ENCODE data around the gene CNTNAP4. TPM values are rescaled to one million over a fixed set of nuclear protein-coding genes. Genes with fewer than 3 reads are reported as not detected.

The CNTNAP4 gene
- total and polyA plus RNA-seq, 2 of the 8 experiments (the other 6 are each of a cell fraction or from before 2014, with no cell fraction given): not detected

GRCh38 chr16:76502555-76502954 is 225.4 kb downstream of the CNTNAP4 start (continued):
- no peak for TF ChIP-seq NANOG (IDR thresholded peaks at IDR 0.05; ENCODE audit: insufficient read depth, low read depth, low read length, poor library complexity, severe bottlenecking)

- Histone ChIP-seq H3K18ac (ENCODE audit: extremely low read depth, low read length) (no peak overlapping the region), H3K27ac (ENCODE audit: low read depth, low read length) (no peak overlapping the region), H3K23ac (ENCODE audit: insufficient read length) (no peak overlapping the region), H3K27me3 (replicated peaks in 1 of 4; ENCODE audit: control insufficient read depth in 3 of 4, extremely low read depth in 1 of 4, insufficient read depth in 3 of 4, low read length in 3 of 4) (peaks cover 0 to 1% (median 0%) of the 10 kb centered on the region in 4 experiments; a peak in 1 of 7 replicates), H3K23me2 (ENCODE audit: low read depth, low read length) (no peaks in the 10 kb centered on the region), H3K79me2 (ENCODE audit: control insufficient read depth in 1 of 2, insufficient read depth in 2 of 2, low read length in 2 of 2) (no peaks in the 10 kb centered on the region), H3K4me1 (replicated peaks in 1 of 4; ENCODE audit: control insufficient read depth in 3 of 4, insufficient read depth in 4 of 4, low read length in 3 of 4) (no peaks in the 10 kb centered on the region), H2BK20ac (ENCODE audit: low read length) (no peak overlapping the region), H3K4me2 (ENCODE audit: insufficient read depth in 1 of 2, low read depth in 2 of 2, low read length in 2 of 2) (no peak overlapping the region), H3K36me3 (ENCODE audit: control insufficient read depth in 2 of 4, insufficient read depth in 4 of 4, low read length in 3 of 4) (no peaks in the 10 kb centered on the region), H3K4me3 (ENCODE audit: extremely low read depth in 1 of 4, insufficient read depth in 2 of 4, low read depth in 3 of 4, low read length in 4 of 4) (no peak overlapping the region), H4K5ac (ENCODE audit: insufficient read length, low read depth, low read length) (no peak overlapping the region), H3K79me1 (ENCODE audit: low read depth, low read length) (no peaks in the 10 kb centered on the region), H3K9me3 (ENCODE audit: insufficient read depth in 2 of 2, low read depth in 1 of 2, low read length in 1 of 2) (no peaks in the 10 kb centered on the region), H2BK15ac (ENCODE audit: low read length) (no peak overlapping the region), H2AFZ (ENCODE audit: low read length) (no peak overlapping the region), H2BK12ac (ENCODE audit: low read depth, low read length) (no peak overlapping the region), H4K8ac (ENCODE audit: extremely low read depth, insufficient read depth, low read length) (no peak overlapping the region), H2AK5ac (ENCODE audit: low read depth, low read length) (no peak overlapping the region), H4K91ac (replicated peaks; ENCODE audit: insufficient read length, low read length) (no peak overlapping the region), H3K4ac (replicated peaks; ENCODE audit: insufficient read length, low read depth, low read length) (no peak overlapping the region), H3K56ac (replicated peaks; ENCODE audit: insufficient read length, low read depth, low read length) (no peak overlapping the region), H3K9ac (replicated peaks in 1 of 4; ENCODE audit: extremely low read depth in 1 of 4, low read depth in 3 of 4, low read length in 3 of 4) (no peak overlapping the region), H3K14ac (ENCODE audit: insufficient read length) (no peak overlapping the region), H2BK5ac (ENCODE audit: low read depth, low read length) (no peak overlapping the region), H2BK120ac (replicated peaks; ENCODE audit: low read depth, low read length) (no peak overlapping the region), H4K20me1 (replicated peaks in 1 of 2; ENCODE audit: control insufficient read depth in 1 of 2, insufficient read depth in 2 of 2, low read length in 2 of 2) (no peaks in the 10 kb centered on the region)
- ChIA-PET CTCF (ENCODE audit: partially characterized antibody) (no interaction called here), POLR2A (ENCODE audit: partially characterized antibody) (no interaction called here)
- DNase-seq (ENCODE audit: low read depth in 1 of 2, low spot score in 2 of 2) (no peak), FAIRE-seq (no peak)
- no peak for TF ChIP-seq USF2 (IDR thresholded peaks at IDR 0.05; ENCODE audit: low read length)
- no peak for TF ChIP-seq SIX5 (IDR thresholded peaks at IDR 0.05; ENCODE audit: low read depth, low read length)
- no peak for TF ChIP-seq CEBPB (IDR thresholded peaks at IDR 0.05; ENCODE audit: low read depth, low read length)
- TF ChIP-seq POU5F1 (IDR thresholded peaks at IDR 0.05; ENCODE audit: low read depth, low read length): no peak
These were observed 225.9 kb downstream of the CNTNAP4 start for GRCh38 chr16:76503091-76503490.
